ENCODE data around the gene RGL3. TPM values are rescaled to one million over a fixed set of nuclear protein-coding genes. Genes with fewer than 3 reads are reported as not detected.
"Not testable (repeated sequence)": the region's sequence is repeated elsewhere in the genome, so short reads cannot be mapped to it uniquely, and the experiment has no call there.

The RGL3 gene
- total RNA-seq, 3 donors from 2014 or later = 3.7 to 18.4 (median 9.8) TPM

DNA sequence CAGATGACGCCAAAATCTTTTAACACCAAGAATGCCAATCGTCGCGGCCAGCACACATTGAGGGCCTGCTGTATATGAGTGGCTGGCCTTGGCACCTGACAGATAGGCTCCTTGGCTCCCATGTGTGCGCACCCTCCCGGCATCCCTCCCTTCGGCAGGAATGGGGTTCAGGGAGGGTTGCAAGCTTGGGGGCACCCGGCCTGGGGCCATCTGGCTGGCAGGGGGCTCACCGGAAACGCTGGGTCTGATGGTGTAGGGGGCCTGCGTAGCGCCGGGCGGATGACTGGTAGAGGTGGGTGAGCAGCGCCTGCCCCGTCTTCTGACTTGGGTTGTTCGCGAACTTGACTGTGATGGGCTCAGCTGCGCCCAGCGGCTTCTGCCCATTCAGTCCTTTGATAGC is 38.7 kb upstream of the RGL3 start:
- no peaks in the 10 kb centered on the region for H3K4me1 ChIP-seq
- intact Hi-C loops (cut with DNase I; ENCODE audit: low total_unique reads) = no loop called here
- DNase-seq (ENCODE audit: low spot score in 2 of 2) = no peak
- H3K4me3 ChIP-seq = no peak overlapping the region
- no peaks in the 10 kb centered on the region for H3K27me3 ChIP-seq
- TF ChIP-seq CTCF (IDR thresholded peaks at IDR 0.05) (no peak), POLR2AphosphoS5 (IDR thresholded peaks at IDR 0.05) (no peak), POLR2A (IDR thresholded peaks at IDR 0.05) (no peak)
- no peaks in the 10 kb centered on the region for H3K9me3 ChIP-seq
- H3K36me3 ChIP-seq = no peaks in the 10 kb centered on the region
- no peak overlapping the region for H3K27ac ChIP-seq

DNA sequence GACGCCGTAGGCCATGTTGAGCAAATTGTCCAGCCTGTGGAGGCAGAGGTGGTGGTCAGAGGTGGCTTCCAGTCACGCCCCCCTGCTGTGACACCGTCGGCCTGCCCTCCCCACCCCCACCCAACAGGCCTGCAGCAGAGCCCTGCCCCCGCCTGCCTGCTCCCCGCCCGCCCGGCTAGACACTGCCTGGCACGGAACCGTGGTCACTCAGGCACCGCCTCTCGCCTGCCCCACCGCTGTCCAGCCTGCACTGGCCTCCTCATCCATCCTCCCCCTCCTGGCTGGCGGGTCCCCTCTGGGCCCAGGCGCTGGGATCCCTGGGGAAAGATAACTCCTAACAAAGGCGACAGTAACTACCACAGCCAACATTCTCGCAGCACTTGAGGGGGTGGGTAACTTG is 38.0 kb upstream of the RGL3 start:
- Histone ChIP-seq H3K27me3 (no peaks in the 10 kb centered on the region), H3K9me3 (no peaks in the 10 kb centered on the region)
- intact Hi-C loops (cut with DNase I; ENCODE audit: low total_unique reads) = no loop called here

GRCh38 chr19:11456659-11457058 is 37.5 kb upstream of the RGL3 start:
- intact Hi-C loops (cut with DNase I; ENCODE audit: low total_unique reads) = no loop called here

More for the DNA sequence above, 38.0 kb upstream of the RGL3 start:
- no peak for DNase-seq (ENCODE audit: low spot score in 2 of 2)
- Histone ChIP-seq H3K36me3 (no peaks in the 10 kb centered on the region), H3K27ac (no peak overlapping the region), H3K4me1 (no peaks in the 10 kb centered on the region), H3K4me3 (no peak overlapping the region)
- TF ChIP-seq CTCF (IDR thresholded peaks at IDR 0.05) = no peak
- no peak for TF ChIP-seq POLR2A (IDR thresholded peaks at IDR 0.05)
- TF ChIP-seq POLR2AphosphoS5 (IDR thresholded peaks at IDR 0.05) = no peak

GRCh38 chr19:11455233-11455554 is 36.1 kb upstream of the RGL3 start:
- H3K4me3 ChIP-seq; H3K4me1 ChIP-seq; H3K9me3 ChIP-seq; DNase-seq (ENCODE audit: low spot score in 2 of 2); H3K27ac ChIP-seq; intact Hi-C loops (cut with DNase I; ENCODE audit: low total_unique reads); H3K36me3 ChIP-seq; H3K27me3 ChIP-seq: not testable (repeated sequence)

More at GRCh38 chr19:11456659-11457058, 37.5 kb upstream of the RGL3 start:
- Histone ChIP-seq H3K4me3 (no peak overlapping the region), H3K36me3 (no peaks in the 10 kb centered on the region), H3K4me1 (no peaks in the 10 kb centered on the region), H3K27me3 (no peaks in the 10 kb centered on the region), H3K27ac (no peak overlapping the region), H3K9me3 (no peaks in the 10 kb centered on the region)
- TF ChIP-seq CTCF (IDR thresholded peaks at IDR 0.05) (no peak), POLR2A (IDR thresholded peaks at IDR 0.05) (no peak), POLR2AphosphoS5 (IDR thresholded peaks at IDR 0.05) (no peak)
- no peak for DNase-seq (ENCODE audit: low spot score in 2 of 2)

DNA sequence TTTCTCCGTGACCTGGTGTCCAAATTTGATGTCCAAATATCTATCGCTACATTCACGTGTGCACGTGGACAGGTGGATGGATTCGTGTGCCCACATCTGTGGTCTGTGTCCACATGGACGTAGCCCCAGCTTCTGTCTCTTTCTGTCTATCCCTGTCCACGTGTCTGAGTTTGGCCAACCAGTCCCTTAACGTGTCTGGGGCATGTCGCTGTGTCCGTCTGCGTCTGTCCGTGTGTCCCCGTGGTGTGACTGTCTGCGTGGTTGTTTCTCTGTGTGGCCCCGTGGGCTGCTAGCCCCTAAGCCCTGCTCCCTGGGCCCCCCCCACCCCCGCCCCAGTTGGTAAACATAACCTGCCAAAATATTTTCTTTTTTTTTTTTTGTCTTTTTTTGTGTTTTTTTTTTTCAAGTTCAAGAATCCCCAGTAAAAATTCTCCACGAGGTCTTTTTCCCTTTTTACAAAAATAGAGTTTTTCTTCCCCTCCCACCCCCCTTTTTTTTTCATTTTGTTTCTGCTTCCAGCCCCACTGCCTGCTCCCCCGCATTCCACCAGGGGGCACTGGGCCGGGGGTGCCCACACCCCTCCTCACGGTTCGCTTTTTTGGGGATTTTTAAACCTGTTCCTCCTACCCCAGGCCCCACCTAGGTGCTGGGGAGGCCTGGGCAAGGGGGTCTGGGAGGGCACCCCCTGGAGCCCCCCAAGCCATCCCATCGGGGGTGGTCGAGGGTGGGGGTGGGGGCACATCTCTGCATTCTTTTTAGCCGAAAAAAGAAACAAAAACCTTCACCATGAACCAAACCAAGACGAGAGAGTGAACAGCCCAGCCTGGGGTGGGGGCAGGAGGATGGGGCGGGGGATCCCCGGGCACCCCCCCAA is 34.6 kb upstream of the RGL3 start:
- intact Hi-C loops (cut with DNase I; ENCODE audit: low total_unique reads) = no loop called here

More for the DNA sequence above, 34.6 kb upstream of the RGL3 start:
- TF ChIP-seq POLR2AphosphoS5 (IDR thresholded peaks at IDR 0.05) (no peak), CTCF (IDR thresholded peaks at IDR 0.05) (no peak)
- Histone ChIP-seq H3K27me3 (no peaks in the 10 kb centered on the region), H3K4me3 (no peak overlapping the region), H3K36me3 (peaks cover under 1% of the 10 kb centered on the region), H3K9me3 (no peaks in the 10 kb centered on the region), H3K27ac (no peak overlapping the region), H3K4me1 (no peaks in the 10 kb centered on the region)
- DNase-seq (ENCODE audit: low spot score in 2 of 2) = no peak

Measured in breast epithelium (tissue), 4 donors.